Inflammatory macrophage (primary cell): ENCODE results near the gene YTHDF2.

Source experiments
- DNase-seq, 2 donors: peaks; one replicate each; pipeline ENCODE4 v3.0.0-alpha.2; 2020 to 2022

Gene YTHDF2

DNA sequence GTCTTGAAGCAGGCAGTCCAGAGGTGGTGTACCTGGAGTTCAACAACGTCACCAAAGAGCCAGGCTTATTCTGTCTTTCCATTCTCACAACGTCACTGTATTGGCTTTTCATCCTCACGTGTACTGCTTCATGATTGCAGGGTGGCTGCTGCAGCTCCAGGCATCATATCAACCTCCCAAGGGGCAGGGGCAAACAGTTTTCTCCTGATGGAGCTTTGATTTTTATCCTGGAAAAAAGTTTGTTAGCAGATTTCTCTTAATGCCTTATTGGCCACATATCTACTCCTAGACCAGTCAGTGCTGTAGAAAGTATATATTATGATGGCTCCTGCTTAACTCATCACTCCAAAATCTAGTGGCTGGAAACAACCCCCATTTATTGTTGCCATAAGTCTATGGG lies 66.9 kb downstream of the YTHDF2 start:
- DNase-seq = no peak

DNA sequence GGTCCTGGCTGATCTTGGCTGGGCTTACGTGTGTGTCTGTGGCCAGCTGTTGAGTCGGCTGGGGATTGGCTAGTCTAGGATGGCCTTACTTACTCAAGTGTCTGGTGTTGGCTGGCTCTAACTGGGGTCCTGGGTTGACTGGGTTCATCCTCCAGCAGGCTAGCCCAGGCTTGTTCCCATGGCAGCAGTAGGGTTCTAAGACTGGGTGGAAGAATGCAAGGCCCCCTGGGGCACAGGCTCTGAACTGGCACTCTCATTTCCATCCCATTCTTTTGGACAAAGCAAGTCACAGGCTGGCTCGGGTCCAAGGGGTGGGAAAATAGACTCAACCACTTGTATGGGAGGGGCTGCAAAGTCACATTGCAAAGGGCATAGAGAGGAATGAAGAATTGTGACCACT lies 67.3 kb downstream of the YTHDF2 start:
- DNase-seq = no peak

- no peak for DNase-seq
Observed at GRCh38 chr1:28807046-28807445, 70.3 kb downstream of the YTHDF2 start.

DNA sequence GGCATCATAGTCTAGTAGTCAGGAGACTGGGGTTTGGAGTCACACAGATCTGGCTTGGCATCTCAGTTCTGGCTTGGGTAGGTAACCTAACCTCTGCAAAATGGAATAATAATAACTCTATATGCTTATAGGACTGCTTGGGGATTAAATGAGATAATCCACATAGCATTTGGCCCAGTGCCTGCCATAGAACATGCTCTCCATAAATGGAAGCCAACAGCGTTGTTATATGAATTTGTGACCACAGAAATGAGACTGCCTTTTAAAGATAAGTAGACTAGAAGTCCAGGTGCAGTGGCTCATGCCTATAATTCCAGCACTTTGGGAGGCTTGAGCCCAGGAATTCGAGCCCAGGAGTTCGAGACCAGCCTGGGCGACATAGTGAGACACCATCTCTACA lies 71.2 kb downstream of the YTHDF2 start:
- DNase-seq = no peak

- DNase-seq = no peak
Observed at GRCh38 chr1:28811369-28811765, 74.6 kb downstream of the YTHDF2 start.

GRCh38 chr1:28811766-28812668 lies 75.3 kb downstream of the YTHDF2 start, which contains the start of gene OPRD1:
OPRD1 (plus strand) TSS chr1:28812170; CDS start chr1:28812384, 214 bp downstream.
- DNase-seq = no peak

DNA sequence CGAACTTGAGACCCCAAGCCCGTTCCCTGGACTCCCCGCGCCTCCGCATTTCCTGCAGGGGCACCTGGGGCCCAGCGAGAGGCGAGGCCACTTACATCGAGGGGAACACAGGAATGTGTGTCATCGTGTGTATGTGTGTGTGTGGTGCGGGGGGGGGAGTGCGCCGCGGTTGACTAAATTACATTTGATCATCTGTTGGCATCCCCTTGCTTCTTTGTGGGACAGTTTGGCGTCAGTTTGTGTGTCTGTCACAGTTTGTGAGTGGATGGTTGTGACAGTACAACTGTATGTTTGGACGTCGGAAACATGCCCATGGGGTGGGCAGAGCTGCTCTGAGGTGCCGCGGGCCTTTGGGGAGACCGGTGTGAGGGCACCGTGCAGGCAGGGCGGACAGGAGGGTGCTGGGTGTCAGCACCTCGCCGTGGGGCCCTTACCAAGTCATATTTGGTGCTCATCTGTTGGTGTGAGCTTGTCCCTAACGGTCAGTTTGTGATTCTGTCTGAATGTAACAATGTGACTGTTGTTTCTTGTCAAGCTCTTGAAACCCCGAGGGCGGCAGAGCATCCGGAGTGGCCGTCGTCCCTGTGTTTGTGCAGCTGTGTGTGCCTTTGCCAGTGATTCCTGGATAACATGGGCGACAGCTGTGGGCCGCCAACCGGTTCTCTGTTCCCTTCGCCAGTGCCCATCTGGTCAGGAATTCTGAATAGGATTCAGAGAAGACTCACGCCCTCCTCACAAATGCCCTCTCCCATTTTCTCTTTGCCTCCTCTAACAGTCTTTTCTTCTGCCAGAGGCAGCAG lies 76.1 kb downstream of the YTHDF2 start:
- no peak for DNase-seq

DNA sequence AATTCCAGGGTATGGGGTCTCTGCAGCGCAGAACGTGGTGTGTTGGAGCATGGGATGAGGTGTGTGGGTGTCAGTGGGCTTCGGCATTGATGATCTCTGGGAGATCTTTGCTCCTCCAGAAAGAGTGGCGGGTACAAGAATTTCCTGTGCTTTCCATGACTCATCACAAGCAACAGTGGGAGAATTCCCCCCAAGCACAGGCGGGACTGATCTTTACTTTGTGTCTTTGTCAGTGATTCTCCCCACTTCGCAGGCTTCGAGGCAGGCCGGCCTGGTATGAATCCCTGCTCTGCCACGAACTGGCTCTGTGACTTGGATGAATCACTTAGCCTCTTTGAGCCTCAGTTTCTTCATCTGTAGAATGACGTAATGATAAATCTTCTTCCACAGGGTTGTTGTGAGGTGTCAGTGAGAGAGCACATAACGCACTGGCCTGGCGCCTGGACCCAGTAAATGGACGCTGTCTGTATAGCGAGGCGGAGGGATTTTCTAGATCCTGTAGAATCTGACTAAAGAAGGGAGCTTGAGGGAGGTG lies 77.3 kb downstream of the YTHDF2 start:
- DNase-seq = no peak

GRCh38 chr1:28815533-28816185 lies 78.9 kb downstream of the YTHDF2 start:
- DNase-seq = no peak

GRCh38 chr1:28817133-28817532 lies 80.4 kb downstream of the YTHDF2 start:
- no peak for DNase-seq

DNA sequence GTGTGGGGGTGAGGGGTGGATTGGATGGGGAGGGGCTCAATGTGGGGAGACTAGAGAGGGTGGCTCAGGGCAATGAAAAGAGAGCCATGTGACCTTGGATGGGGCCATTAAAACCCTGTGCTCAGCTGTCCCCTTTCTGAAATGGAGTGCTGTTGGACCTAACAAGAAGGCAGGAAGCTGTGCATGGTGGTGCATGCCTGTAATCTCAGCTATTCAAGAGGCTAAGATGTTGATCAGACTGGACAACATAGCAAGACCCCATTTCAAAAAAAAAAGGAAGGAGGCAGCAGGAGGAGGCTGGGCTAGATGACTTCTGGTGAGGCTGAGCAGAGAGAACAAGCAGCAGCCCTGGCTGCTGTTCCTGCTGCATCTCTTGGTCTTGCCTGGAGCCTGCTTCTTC lies 82.3 kb downstream of the YTHDF2 start:
- DNase-seq = no peak
